Muscle layer of duodenum (tissue), 2 donors: Measurements from ENCODE around the gene MAML2.

ENCODE experiments used
- H3K27ac ChIP-seq: one replicate; pipeline ENCODE4 v1.7.0; 2013; ENCODE audit warnings: mild to moderate bottlenecking, low read length
- H3K27me3 ChIP-seq: one replicate; pipeline ENCODE4 v1.7.0; 2013; ENCODE audit warnings: low read depth, mild to moderate bottlenecking, control low read depth, low read length
- H3K36me3 ChIP-seq, 2 donors: one replicate each; pipeline ENCODE4 v1.7.0; 2013; ENCODE audit warnings: low read length in 2 of 2, control low read depth in 1 of 2, mild to moderate bottlenecking in 1 of 2; ENCODE audit not compliant: insufficient read depth in 2 of 2, control insufficient read depth in 1 of 2
- H3K4me1 ChIP-seq, 2 donors: one replicate each; pipeline ENCODE4 v1.7.0; 2013; ENCODE audit warnings: low read length in 2 of 2, mild to moderate bottlenecking in 2 of 2, control low read depth in 1 of 2, moderate library complexity in 1 of 2; ENCODE audit not compliant: insufficient read depth in 2 of 2, control insufficient read depth in 1 of 2
- H3K4me3 ChIP-seq, 2 donors: one replicate each; pipeline ENCODE4 v1.7.0; 2013; ENCODE audit warnings: low read length in 2 of 2, low read depth in 1 of 2, mild to moderate bottlenecking in 1 of 2
- H3K9me3 ChIP-seq, 2 donors: one replicate each; pipeline ENCODE4 v1.7.0; 2013; ENCODE audit warnings: low read length in 2 of 2, control low read depth in 1 of 2, mild to moderate bottlenecking in 1 of 2; ENCODE audit not compliant: control insufficient read depth in 1 of 2
- donor health status: healthy.

Gene MAML2

DNA sequence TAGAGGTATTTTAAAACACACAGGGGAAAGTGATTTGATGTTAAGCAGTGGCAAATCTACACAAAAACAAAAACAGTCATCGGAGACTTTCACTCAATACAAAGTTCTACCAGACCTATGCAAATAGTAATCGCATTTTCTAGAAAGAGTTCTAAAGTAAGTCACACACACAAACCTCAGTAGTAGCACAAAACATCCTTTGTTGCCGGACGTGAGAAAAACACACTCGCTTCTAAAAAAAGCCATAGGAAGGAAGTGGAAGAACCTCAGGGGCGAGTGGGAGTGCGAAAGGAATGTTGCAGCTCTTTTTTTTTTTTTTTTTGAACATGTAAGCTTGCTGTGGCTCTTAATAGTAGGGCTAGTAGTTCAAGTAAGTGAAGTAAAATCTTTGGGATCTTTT lies 88.9 kb downstream of the MAML2 start:
- peaks cover 12 to 14% of the 10 kb centered on the region in 2 donors for H3K4me1 ChIP-seq
- H3K36me3 ChIP-seq, result no peaks in the 10 kb centered on the region
- no peaks in the 10 kb centered on the region for H3K27me3 ChIP-seq
- H3K27ac ChIP-seq, result no peak overlapping the region
- H3K4me3 ChIP-seq, result peak overlapping the region in 1 of 2 donors; percentile 3
- no peaks in the 10 kb centered on the region for H3K9me3 ChIP-seq

DNA sequence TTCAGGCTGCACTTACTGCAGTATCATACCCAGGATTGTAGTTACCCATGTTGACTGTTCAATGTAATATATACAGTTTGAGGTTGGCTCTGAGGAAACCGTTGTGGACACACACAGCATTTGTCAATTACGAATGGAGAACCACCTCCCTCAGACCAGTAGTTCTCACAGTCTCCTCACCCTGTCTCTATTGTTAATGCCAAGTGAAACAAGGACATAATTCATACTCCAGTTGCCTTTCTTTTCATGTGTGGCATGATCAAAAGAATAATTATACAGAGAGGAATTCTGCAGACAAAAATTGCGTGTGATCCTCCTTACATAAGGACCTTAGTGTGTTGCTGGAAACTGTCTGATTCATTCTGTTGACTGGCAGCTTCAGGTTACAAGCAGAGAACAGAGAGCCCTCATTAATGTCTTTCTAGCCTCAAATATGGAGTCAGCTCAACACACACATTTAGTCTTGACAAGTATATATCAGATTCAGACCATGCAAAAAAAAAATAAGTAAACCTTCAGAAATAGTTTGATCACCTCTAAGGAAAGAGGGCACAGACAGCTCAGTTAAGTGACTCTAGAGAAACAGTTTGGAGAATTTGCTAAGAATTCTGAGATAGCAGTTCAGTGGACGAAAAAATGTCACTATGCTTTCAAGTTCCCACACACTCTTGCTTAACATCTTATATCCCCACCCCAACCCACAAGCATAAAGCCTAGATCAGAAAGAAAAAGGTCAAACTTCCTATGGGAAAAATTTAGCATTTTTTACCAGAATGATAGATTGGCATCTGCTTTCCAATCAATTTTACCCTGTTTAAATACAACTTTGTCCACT lies 96.1 kb downstream of the MAML2 start:
- H3K36me3 ChIP-seq, result no peaks in the 10 kb centered on the region
- no peak overlapping the region for H3K27ac ChIP-seq
- no peak overlapping the region for H3K4me3 ChIP-seq
- no peaks in the 10 kb centered on the region for H3K27me3 ChIP-seq
- H3K9me3 ChIP-seq, result no peaks in the 10 kb centered on the region
- peaks cover 6 to 7% of the 10 kb centered on the region in 2 donors for H3K4me1 ChIP-seq

DNA sequence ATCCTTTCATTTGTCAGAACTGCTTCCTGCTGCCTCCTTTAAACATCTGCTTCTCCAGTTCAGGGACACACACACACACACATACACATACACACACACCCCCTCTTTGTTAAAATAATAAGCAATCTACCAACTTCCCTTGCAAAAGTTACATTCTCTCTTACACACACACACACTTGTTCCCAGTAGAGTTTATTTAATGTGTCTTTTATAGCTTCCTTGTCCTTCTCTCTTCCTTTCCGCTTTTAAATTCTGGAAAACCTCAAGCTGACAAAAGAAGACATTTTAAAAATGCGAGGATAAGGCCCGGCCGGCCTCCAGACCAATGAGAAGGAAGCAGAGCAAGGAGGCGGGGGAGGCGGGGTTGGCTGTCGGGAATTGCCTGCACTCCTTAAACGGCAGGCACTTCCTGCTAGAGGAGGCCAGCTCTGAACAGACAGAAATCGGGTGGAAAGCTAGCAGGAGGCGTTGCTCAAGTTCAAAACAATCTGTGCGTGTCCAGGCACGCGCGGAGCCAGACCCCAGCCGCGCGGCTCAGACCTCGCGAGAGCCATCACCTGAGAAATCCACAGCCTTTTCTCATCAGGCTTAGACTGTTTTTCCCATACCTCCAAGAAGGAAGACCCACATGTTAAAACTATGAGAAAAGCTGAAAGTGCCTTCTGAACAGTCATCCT lies 99.9 kb downstream of the MAML2 start:
- no peaks in the 10 kb centered on the region for H3K36me3 ChIP-seq
- H3K4me3 ChIP-seq, result peak overlapping the region; percentile 49 to 61
- H3K27me3 ChIP-seq, result no peaks in the 10 kb centered on the region
- peak overlapping the region; percentile 93 for H3K27ac ChIP-seq
- H3K9me3 ChIP-seq, result no peaks in the 10 kb centered on the region
- H3K4me1 ChIP-seq, result peaks cover 11 to 17% of the 10 kb centered on the region in 2 donors

DNA sequence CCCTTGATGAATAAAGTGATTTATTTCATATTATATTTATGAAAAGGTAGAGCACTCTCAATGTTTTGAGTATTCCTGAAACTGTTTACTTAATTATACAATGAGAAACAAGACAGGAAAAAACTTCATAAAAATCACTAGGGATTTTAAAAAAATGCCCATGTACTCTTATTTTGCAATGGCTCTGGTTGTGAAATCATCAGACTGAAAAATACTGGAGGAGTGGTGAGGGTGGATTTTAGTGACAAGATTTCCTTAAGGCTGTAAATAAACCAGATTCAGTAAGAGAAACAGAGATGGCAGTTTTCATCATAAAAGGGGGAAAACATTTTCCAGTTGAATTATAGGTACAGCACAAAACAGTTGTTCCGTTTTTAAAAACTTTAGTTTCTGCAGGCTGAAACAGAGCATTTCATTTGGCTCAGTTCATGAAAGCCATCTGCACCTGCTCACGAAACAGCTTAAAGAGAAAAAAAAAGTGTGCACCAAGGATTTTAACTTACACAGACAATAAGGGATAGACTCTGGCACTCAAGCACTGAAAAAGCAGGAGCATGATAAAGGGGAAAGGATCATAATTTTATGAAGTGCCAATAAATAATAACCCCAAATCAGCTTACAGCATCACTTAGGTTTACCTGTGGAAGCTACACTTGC lies 100.7 kb downstream of the MAML2 start:
- H3K27ac ChIP-seq, result peak overlapping the region; percentile 93
- no peaks in the 10 kb centered on the region for H3K36me3 ChIP-seq
- no peaks in the 10 kb centered on the region for H3K27me3 ChIP-seq
- H3K4me3 ChIP-seq, result peak overlapping the region; percentile 49 to 61
- H3K4me1 ChIP-seq, result peaks cover 12 to 25% of the 10 kb centered on the region in 2 donors
- no peaks in the 10 kb centered on the region for H3K9me3 ChIP-seq

DNA sequence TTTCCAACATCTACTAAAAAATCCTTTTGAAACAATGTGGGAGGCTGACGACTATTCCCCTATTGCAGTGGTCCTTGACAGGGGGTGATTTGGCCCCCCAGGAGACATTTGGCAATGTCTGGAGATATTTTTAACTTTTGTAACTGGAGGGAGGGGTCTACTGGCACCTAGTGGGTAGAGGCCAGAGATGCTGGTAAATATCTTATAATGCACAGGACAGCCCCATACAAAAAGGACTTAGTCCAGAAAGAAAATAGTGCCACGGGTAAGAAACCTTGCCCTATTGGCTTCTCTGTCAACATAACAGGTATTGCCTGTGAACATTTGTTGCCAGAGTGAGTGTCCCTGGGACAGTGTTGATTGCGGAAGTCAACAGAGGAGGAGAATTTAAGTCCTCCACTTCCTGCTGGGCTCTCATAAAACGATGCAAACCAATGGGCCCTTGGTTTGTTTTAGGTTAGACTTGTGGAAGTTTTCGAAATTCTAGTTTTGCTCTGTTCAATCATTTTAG lies 101.6 kb downstream of the MAML2 start:
- H3K4me1 ChIP-seq, result peaks cover 12 to 33% of the 10 kb centered on the region in 2 donors
- no peak overlapping the region for H3K4me3 ChIP-seq
- H3K9me3 ChIP-seq, result no peaks in the 10 kb centered on the region
- no peaks in the 10 kb centered on the region for H3K36me3 ChIP-seq
- H3K27me3 ChIP-seq, result no peaks in the 10 kb centered on the region
- peak overlapping the region; percentile 93 for H3K27ac ChIP-seq

DNA sequence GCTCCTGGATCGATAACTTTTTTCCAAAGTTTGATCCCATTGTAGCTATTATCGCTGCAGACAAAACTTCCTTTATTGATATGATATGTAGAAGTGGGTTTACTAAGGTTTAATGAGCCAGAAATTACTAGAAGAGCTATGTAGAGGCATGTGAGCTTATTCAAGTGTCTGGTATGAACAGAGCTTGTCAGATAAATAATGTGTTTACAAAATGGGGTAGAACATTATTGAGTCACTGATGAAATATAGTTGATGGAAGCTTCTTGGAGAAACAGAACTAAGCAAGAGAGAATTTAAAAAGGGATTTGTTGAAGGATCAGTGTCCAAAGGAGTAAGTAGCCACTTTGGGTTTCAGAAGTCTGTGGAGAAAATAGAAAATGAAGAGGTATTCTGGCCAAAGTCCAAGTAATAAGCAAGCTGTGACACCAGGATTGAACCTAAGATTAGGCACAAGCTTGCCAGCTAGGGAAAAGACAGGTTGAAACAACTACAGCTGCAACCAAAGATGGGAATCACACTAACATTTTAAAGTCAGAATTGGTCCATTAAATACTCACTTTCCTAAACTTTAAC lies 104.3 kb downstream of the MAML2 start:
- Histone ChIP-seq H3K9me3 (no peaks in the 10 kb centered on the region), H3K27ac (peak overlapping the region; percentile 11), H3K36me3 (no peaks in the 10 kb centered on the region), H3K4me3 (no peak overlapping the region), H3K4me1 (peaks cover 12 to 43% of the 10 kb centered on the region in 2 donors), H3K27me3 (no peaks in the 10 kb centered on the region)

DNA sequence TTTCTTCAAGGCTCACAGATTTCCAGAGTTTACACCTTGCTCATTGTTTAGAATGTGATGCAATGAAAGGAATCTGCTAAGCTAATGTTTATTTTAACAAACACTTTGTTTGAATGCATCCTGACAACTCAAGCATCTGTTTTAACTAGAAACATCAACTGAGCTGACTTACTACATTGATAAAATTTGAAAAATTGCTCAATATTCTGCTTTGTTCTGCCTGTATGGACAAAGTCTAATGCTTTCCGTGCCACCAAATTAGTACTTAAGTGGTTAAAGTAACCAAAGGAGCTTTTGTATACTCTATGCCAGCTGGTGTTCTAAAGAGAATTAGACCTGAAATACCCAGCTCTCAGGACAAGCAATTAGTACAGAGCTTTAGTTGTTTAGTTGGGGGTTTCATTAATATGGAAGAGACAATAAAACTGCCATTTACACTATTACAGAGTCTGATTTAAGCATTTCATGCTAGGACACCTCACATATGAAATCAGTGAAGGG lies 105.2 kb downstream of the MAML2 start:
- Histone ChIP-seq H3K9me3 (no peaks in the 10 kb centered on the region), H3K4me3 (no peak overlapping the region), H3K27ac (no peak overlapping the region), H3K27me3 (no peaks in the 10 kb centered on the region), H3K4me1 (peaks cover 12 to 43% of the 10 kb centered on the region in 2 donors), H3K36me3 (no peaks in the 10 kb centered on the region)

DNA sequence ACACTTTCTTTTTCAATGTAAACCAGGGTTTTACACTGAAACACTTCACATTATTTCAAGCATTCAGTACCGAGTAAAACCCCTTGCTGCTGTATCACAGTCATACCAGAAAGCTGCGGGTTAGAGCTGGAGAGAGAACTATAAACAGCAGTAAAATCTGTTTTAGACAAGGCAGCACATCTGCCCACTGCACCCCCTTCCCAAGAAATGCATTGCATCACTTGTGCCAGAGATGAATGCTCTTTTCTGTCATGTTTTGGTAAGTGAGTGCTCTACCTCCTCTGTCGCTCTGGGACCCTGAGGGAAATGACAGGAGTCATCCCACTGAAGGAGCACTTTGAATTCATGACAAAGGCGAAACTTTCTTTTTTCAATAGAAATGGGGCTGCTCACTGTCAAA lies 107.2 kb downstream of the MAML2 start:
- Histone ChIP-seq H3K27ac (no peak overlapping the region), H3K4me1 (peaks cover 5 to 38% of the 10 kb centered on the region in 2 donors), H3K9me3 (no peaks in the 10 kb centered on the region), H3K27me3 (no peaks in the 10 kb centered on the region), H3K36me3 (no peaks in the 10 kb centered on the region), H3K4me3 (no peak overlapping the region)

DNA sequence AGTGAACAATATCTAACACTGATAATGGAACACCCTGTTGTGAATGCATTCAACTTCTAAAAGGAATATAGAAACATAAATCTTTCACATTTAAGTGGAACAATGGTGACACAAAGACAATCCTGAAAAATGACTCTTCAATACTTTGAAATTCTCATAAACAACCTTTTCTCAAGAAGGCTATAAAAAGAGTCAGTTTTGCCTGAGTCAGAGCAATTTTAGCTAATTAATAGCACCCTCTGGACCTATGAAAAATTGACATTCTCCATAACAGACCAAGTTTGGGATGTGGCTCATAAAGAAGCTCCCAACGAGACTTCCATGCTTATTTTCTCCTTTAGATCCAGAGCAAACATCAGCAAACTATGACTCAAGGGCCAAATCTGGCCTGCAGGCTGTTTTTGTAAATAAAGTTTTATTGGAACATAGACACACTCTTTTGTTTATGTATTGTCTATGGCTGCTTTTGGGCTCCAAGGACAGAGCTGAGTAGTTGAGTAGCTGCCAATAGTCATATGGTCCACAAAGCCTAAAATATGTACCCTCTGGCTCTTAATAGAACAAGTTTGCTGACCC lies 108.0 kb downstream of the MAML2 start:
- H3K27ac ChIP-seq, result no peak overlapping the region
- no peaks in the 10 kb centered on the region for H3K27me3 ChIP-seq
- H3K4me3 ChIP-seq, result no peak overlapping the region
- peaks cover 5 to 38% of the 10 kb centered on the region in 2 donors for H3K4me1 ChIP-seq
- no peaks in the 10 kb centered on the region for H3K36me3 ChIP-seq
- H3K9me3 ChIP-seq, result no peaks in the 10 kb centered on the region

DNA sequence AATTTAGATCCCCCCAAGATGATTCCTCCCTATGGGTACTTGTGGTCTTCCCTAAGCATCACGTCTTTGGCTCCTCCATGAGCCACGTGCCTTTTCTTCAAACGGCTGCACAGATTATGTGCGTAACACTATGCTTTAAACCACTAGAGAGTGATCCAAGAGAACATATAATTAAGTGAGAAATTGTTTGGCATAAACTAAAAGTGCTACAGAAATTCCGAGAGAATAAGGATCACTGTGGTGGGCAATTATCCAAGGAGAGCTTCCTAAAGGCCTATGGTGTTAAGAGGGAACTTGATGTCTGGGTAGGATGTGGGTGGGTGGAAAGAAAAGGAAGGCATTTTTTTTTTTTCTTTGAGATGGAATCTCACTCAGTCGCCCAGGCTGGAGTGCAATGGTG lies 110.9 kb downstream of the MAML2 start:
- Histone ChIP-seq H3K27ac (no peak overlapping the region), H3K4me1 (peaks cover 8 to 24% of the 10 kb centered on the region in 2 donors), H3K4me3 (no peak overlapping the region), H3K9me3 (no peaks in the 10 kb centered on the region), H3K27me3 (no peaks in the 10 kb centered on the region), H3K36me3 (no peaks in the 10 kb centered on the region)
